Measurements from ENCODE around the gene FAM168A. TPM values are rescaled to one million over a fixed set of nuclear protein-coding genes. Genes with fewer than 3 reads are reported as not detected.

FAM168A gene
- total RNA-seq, 4 donors from 2014 or later: 10.7 to 28.1 (median 20.5) TPM

DNA sequence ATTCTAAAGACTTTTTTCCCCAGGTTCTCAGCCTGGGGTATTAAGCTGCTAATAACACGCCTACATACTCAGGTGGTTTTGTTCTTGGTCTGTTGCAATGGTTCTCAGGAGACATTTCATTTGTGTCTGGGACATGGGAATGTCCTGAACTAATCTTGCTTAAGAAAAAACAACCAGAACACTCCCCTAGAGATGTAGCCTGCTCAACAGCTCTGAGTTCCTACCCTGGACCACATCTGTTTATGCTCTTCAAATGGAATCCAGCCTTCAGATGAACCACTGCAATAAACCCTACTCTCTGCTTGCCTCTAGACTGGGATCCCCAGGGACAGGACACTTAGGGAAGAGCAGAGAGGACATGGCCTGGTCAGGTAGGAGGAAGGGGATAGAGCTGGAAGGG is 191.8 kb downstream of the FAM168A start:
- TF ChIP-seq, protein P1, sequence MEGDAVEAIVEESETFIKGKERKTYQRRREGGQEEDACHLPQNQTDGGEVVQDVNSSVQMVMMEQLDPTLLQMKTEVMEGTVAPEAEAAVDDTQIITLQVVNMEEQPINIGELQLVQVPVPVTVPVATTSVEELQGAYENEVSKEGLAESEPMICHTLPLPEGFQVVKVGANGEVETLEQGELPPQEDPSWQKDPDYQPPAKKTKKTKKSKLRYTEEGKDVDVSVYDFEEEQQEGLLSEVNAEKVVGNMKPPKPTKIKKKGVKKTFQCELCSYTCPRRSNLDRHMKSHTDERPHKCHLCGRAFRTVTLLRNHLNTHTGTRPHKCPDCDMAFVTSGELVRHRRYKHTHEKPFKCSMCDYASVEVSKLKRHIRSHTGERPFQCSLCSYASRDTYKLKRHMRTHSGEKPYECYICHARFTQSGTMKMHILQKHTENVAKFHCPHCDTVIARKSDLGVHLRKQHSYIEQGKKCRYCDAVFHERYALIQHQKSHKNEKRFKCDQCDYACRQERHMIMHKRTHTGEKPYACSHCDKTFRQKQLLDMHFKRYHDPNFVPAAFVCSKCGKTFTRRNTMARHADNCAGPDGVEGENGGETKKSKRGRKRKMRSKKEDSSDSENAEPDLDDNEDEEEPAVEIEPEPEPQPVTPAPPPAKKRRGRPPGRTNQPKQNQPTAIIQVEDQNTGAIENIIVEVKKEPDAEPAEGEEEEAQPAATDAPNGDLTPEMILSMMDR (IDR thresholded peaks at IDR 0.05): no peak
- TF ChIP-seq POLR2A (IDR thresholded peaks at IDR 0.05): no peak
- intact Hi-C loops (cut with DNase I; ENCODE audit: low total_unique reads): no loop called here

DNA sequence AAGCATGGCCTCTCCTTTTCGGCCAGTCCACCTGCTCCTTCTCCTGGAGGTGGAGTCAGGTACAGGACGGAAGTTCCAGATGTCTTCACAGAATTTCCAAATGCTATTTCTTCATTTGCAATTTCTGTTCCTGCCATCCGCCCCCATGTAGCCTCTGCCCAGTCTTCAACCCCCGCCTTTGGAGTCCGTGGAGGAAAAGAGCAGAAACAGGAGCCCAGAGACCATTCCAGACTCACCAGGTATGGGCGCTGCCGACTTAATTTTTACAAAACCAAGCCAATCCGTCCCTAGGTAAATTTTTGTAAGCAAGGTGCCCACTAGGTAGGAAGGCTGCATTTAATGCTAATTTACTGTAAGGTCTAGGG is 192.8 kb downstream of the FAM168A start:
- intact Hi-C loops (cut with DNase I; ENCODE audit: low total_unique reads): no loop called here
- TF ChIP-seq POLR2A (IDR thresholded peaks at IDR 0.05): no peak
- TF ChIP-seq, protein P1 (IDR thresholded peaks at IDR 0.05): no peak
- H3K4me3 ChIP-seq (ENCODE audit: low read depth, poor library complexity, severe bottlenecking): no peak overlapping the region
- DNase-seq (ENCODE audit: low spot score in 2 of 2): peak in 1 of 2 donors; percentile 42
- 90 to 95% methylated on average over 8 of the region's 8 CpGs for WGBS, 2 donors

More for the DNA sequence above, 191.8 kb downstream of the FAM168A start:
- 81 to 84% methylated on average over 1 of the region's 1 CpG for WGBS, 2 donors
- no peak overlapping the region for H3K4me3 ChIP-seq (ENCODE audit: low read depth, poor library complexity, severe bottlenecking)
- no peak for DNase-seq (ENCODE audit: low spot score in 2 of 2)

DNA sequence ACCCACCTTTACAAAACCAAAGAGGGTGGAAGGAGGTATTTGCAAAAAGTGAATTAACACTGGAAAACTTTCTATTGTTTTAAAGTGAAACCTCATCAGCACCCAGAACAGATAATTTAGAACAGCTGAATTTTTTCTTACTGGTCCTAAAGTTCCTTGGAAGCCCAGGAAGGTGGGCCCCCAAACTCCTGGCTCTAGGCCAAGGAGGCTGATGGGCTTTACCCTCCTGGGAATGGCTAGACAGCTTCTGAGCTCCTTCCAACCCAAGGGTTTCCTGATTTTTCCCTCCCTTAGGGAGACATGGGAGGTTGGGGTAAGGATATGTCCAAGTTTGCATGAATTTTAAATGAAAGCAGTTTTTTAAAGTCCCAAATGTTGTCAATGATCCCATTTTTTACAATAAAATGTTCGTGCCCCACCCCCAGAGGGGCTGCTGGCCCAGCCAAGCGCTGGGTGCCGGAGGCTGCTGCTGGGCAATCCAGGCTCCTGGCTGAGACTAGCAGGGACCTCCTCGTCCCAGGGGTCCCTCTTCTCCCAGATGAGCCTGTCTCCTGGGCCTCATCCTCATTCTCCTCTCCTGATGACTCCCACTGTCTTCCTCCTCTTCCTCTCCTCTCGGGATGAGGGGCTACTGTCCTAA is 193.3 kb downstream of the FAM168A start:
- intact Hi-C loops (cut with DNase I; ENCODE audit: low total_unique reads): no loop called here
- peak in 1 of 2 donors; percentile 52 for DNase-seq (ENCODE audit: low spot score in 2 of 2)
- TF ChIP-seq, protein P1 (IDR thresholded peaks at IDR 0.05): no peak
- no peak for TF ChIP-seq POLR2A (IDR thresholded peaks at IDR 0.05)
- H3K4me3 ChIP-seq (ENCODE audit: low read depth, poor library complexity, severe bottlenecking): no peak overlapping the region
- 72 to 84% methylated on average over 5 of the region's 5 CpGs for WGBS, 2 donors

DNA sequence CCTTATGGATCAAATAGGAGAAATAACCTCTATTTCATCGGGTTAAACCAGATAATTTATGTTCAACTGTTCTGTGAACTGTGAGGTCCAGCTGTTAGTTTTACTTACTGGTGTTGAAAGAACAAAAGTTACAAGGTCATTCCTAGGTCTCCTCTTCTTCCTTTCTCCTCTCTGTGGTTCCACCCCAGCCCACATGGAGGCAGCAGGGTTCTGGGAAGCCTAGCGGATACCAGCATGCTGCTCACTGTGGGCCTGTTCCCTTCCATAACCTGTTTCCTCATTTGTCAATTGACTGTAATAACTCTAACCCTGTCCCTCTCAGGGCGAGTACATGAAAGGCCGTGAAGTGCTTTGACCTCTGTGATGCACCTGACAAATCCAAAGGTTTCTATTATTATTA is 193.9 kb downstream of the FAM168A start:
- intact Hi-C loops (cut with DNase I; ENCODE audit: low total_unique reads): no loop called here
- H3K4me3 ChIP-seq (ENCODE audit: low read depth, poor library complexity, severe bottlenecking): no peak overlapping the region
- TF ChIP-seq, protein P1 (IDR thresholded peaks at IDR 0.05): peak in 1 of 3 donors; percentile 41
- no peak for TF ChIP-seq POLR2A (IDR thresholded peaks at IDR 0.05)
- 57 to 65% methylated on average over 4 of the region's 4 CpGs for WGBS, 2 donors
- DNase-seq (ENCODE audit: low spot score in 2 of 2): peak in 1 of 2 donors; percentile 87

DNA sequence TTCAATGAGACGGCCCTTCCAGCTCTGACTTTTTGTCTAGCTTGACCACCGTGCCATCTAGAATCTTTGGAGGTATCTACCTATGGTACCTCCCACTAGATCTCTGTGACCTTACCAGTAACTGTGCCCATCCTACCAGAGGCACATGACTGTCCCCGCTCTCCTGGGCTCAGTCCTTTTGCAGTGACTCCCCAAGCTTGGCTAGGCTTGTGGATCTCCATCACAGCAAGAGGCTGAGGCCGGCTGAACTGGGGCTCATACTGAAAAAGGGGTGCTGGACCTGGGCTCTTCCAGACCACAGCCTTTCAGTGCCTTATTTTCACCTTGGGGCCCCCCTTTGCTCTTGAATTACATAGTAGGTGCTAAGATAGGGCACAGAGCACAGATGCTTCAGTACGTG is 194.4 kb downstream of the FAM168A start:
- TF ChIP-seq POLR2A (IDR thresholded peaks at IDR 0.05): no peak
- TF ChIP-seq, protein P1 (IDR thresholded peaks at IDR 0.05): no peak
- 92 to 94% methylated on average over 5 of the region's 5 CpGs for WGBS, 2 donors

DNA sequence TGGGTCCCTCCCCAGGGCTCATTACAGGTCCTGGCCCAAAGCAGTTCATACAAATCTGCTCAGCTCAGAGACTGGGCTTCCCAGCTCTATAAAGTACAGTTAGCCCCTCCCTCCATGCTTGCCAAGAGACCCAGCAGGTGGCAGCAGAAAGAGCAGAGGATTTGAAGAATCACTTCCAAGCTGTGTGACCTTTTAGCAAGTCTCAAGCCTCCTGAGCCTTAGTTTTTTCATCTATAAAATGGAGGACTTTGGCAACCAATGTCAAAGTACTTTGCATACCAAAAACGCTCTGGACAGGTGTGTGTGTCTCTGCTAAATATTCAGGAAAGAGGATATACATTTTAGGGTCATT is 195.1 kb downstream of the FAM168A start:
- no peak overlapping the region for H3K4me3 ChIP-seq (ENCODE audit: low read depth, poor library complexity, severe bottlenecking)
- intact Hi-C loops (cut with DNase I; ENCODE audit: low total_unique reads): no loop called here
- 75 to 79% methylated on average over 1 of the region's 1 CpG for WGBS, 2 donors
- TF ChIP-seq POLR2A (IDR thresholded peaks at IDR 0.05): no peak
- TF ChIP-seq, protein P1 (IDR thresholded peaks at IDR 0.05): no peak
- no peak for DNase-seq (ENCODE audit: low spot score in 2 of 2)

More for the DNA sequence above, 194.4 kb downstream of the FAM168A start:
- peak in 1 of 2 donors; percentile 76 for DNase-seq (ENCODE audit: low spot score in 2 of 2)
- intact Hi-C loops (cut with DNase I; ENCODE audit: low total_unique reads): no loop called here
- no peak overlapping the region for H3K4me3 ChIP-seq (ENCODE audit: low read depth, poor library complexity, severe bottlenecking)

Data from lower leg skin (tissue), 4 donors.